T-helper 2 cell (primary cell): Measurements from ENCODE around the gene LRRC4.
A peak's percentile ranks its signal among the peaks of the same experiment; 100 is the strongest.

Experiments
- DNase-seq, 5 experiments: peaks; one replicate each; pipeline versions ENCODE4 v3.0.0 to v3.0.0-alpha.2; 2012 to 2022

LRRC4 gene

DNA sequence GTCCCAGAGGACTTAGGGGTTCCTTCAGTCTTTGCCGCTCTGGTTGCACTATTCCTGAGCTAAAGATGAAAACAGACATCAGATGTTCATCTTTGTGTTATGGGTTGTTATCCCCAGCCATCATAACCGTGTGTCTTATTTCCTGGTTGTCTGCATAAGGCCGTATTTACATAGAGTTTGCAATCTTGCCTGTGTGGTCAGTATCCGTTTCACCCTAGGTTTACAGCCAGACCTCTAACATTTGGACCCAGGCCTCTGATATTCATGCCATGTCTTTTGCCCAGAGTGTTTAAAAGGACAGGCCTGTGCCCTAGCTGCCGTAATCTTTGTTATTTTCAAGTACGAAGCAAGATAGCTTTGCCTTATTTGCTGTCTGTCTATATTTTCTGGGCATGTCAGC is 26.6 kb downstream of the LRRC4 start:
- no peak for DNase-seq

DNA sequence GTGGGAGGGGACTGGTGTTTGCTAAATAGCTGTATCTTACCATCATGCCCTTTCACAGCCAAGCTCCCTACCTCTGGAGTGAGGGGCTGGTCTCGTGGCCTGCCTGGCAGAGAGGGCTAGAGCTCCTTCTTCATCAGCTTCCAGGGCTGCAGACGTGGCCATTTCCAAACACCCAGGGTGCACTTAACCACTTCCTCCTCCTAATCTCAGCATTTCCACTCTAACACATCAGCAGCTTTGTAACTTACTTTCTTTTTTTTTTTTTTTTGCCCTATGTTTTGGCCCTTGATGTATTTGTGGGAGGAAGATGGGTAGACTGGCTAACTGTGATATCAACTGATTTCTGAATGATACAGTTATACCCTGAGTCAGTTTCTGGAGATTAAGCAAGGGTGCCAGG is 27.4 kb downstream of the LRRC4 start:
- DNase-seq: peak in 2 of 5 experiments; percentile 6 to 85

DNA sequence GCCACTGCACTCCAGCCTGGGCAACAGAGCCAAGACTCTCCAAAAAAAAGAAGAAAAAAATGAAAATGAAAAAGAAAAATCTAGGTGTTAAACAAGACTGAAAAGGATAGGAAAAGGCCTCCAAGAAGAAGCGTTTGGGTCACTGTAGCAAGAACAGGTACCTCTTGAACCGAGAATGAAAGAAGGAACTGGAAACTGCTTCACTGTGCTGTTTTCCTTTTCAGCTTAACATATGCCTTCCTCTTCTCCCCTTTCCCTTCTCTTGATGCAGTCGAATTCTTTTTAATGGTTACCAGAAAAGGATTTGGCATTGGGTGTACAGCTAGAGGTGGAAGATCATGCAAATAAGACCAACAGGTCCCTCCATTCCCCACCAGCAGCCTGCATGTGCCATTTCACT is 28.1 kb downstream of the LRRC4 start:
- DNase-seq: peak in 1 of 5 experiments; percentile 5

DNA sequence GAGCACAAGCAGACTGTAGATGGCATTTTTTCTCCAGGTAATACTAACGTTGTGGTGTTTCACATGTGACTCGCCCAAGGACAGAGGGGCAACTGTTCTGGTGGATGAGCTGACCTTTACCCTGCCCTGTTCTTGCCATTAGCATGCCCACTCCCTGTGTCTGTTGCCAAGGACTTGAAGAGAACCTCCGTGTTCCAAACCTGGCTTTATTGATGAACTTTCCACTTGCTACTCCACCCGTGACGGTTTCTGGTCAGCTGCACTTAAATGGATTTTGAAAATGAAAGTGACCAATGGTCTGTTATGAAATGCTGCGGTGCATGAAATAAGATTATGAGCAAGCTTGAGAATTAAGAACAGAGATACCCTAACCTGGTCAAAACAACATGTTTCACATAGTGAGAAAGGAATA is 30.4 kb downstream of the LRRC4 start:
- DNase-seq: no peak

DNA sequence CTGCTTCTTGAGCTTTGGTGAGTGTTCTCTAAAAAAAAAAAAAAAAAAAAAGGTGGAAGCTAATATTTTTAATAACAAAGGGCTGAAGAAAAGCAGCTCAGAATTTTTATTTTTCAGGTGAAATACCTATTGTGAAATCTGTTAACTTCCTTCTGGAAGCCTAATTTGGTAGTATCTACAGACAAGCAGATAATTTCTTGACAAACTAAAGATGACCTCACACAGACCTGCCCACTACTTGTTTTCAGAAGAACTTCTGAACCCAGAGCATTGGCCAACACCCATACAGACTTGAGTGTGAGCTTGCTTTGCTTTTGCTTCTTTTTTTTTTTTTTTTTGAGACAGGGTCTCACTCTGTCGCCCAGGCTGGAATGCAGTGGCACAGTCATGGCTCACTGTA is 31.2 kb downstream of the LRRC4 start:
- DNase-seq: no peak

DNA sequence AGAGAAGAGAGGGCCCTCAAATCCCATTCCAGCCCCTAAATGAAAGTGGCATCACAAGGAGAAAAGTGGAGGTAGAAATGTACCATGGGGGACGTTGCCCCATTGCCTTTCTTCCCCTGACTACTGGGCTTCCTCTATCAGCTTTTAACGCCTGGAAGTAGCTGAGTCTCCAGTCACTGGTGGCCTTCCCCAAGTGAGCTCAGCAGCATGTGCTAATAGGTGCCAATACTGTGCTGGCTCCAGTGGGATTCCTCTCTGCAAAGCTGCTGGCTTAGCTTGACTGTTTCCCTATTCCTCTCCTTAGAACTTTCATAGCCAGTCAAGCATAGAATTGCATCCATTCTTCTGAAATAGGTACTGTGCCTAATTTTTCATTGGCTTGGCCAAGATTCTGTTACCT is 32.6 kb downstream of the LRRC4 start:
- DNase-seq: no peak

DNA sequence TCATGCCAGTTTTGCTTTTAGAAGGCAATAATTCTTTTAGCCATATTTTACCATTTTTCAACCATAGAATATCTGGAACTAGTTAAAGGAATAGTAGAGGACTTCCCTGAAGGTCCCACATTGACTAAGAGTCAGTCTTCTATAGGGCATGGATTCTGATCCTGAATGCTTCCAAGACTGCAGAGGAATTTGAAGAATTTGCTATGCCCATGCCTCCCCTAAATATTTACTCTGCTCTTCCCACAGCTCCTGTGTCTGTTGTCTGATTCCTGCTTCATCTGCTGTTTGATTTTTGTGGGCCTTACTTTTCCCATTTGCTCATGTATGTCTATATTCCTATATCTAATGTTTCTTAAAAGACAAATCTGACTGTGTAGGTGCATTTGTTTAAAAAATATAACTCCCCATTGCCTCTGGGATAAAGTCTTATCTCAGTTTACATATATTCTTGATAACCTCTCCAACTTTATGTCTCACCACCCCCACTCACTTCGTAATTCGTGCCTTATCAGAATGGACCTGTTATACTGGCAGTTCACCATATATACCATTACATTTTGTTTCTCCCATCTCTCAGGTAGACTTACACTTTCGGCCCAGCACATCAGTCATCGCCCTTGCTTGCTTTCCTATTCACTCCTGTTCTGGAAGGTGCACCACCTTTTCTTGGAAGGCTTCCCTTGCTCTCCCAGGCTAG is 33.9 kb downstream of the LRRC4 start:
- no peak for DNase-seq

DNA sequence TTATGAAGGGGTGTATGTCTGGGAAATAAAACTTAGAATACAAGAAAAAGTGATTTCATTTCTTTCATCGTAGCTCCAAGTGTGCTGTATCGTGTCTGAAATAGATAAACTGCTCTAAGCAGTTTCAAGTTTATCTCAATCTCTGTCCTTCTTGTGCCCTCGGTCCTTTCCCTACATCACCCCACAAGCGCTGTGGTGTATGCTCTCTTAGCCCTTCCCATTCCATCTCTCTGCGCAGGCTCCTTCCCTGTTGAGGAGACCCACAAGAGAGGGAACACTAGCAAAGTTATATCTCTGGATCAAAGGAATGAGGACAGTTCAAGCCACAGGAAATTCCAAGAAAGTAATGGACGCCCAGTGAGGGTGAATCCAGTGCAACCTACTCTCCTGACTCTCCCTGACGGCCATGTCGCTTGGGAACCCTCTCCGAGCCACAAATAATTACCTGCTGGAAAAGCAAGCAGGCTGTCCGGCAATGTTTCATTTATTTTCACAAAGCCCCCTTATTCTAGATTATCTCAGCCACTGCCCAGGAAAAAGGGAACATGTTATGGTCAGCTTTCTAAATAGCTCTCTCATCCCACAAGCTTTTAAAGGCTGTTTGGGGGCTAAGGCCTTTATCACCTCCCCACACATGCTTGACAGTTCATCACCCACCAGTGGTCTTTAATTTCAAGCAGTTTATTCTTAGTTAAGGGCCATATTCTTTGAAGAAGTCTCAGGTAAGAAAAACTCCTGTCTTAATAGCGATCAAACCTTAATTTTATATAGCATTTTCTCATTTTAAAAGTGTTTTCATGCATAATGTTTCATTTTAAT is 34.8 kb downstream of the LRRC4 start:
- no peak for DNase-seq

DNA sequence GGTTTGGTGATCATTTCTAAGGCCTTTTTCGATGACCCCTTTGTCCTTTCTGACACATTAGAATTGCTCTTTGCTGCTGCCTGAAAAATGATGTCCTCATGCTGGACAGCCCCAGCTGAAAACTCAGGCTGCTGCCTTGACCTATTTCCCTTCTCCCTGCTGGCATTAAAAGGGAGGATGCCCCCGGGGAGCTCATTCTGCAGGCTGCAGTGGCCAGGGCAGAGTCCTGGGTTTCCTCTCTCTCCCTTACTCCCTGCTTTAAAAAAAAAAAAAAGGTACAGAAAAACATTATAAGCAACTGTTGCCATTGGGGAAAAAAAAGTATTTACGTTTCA is 35.4 kb downstream of the LRRC4 start:
- no peak for DNase-seq

DNA sequence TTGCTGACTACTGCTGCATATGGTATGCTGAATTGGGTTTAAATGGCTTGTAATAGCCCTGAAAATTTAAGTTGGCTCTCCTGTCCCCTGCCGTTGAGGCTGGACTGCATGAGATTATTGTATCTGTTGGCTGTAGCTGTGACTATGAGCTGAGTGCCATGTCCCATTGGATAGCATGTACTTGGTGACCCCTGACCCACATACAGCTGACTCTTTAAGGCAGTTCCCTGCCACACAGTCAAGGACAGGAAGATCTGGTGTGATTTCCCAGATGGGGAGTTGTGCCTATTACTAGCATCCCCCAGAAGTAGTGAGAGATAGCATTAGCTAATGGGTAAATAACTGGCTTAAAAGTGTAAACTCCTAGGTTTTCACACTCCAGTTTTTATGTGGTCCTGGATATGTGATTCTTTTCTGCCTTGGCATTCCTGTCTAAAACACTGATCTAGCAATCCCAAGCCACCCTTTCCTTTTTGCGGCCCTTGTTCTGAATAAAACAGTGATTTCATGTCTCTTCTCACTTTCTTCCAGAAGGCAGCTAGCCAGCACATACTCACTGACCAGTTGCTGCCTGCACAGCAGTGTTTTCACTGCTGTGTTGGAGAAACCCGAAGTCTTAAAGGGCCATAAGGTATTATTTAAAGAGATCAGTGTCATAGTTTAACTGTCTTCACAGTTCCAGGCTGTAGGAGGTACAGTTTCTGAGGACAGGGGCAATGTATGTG is 35.9 kb downstream of the LRRC4 start:
- no peak for DNase-seq

DNA sequence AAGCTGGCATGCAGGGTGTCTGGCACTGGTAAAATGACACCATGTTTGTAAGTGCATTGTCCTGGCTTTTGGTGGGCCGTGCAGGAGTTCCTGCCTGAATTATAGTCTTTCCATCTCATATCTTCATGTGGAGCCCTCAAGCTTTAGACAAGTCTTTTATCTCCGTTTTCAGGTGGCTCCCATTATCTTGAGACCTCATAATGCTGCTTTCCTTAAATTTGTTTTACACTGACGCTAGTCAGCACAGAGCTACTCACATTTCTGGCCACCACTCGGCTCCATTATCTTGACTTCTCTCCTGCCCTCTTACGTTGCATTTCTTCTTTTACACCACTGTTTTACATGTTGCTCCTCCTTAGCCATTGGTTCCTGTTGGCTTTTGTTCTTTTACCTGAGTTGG is 37.2 kb downstream of the LRRC4 start:
- DNase-seq: no peak

DNA sequence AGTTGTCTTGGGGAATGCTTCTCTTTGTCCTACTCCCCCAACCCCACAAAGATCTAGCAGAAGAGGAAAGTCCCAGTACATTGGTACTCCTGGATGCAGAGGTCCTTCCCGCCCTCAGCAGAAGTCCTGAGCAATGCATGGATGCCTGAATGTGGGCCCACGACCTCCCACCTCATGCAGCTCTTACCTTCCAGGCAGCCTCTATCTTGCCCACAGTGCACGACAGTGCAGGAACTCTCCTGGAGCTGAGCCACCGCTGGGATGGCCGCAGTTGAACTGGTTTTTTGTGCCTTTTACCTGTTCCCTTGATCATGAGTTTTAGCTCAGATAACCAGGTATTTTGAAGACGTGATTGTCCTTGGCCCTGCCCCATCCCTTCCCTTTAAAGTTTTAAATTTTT is 37.9 kb downstream of the LRRC4 start:
- no peak for DNase-seq

DNA sequence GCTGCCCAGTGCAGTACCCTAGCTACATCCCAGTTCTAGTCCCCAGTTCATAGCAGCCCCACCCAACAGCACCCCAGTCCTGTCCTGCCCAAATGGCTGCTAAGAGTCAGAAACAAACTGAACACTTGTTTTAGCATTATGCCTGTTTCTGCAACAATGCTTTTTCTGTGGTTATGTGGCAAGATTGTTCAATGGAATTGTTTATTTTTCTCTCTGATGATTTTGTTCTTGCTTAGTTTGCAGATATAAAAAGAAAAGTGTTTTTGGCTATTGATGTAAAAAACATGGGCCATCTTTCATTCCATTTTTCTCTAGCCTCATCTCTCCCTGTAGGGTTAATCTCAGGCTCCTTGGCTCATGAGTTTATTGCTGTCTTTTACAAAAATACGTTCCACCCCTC is 42.5 kb downstream of the LRRC4 start:
- DNase-seq: no peak

DNA sequence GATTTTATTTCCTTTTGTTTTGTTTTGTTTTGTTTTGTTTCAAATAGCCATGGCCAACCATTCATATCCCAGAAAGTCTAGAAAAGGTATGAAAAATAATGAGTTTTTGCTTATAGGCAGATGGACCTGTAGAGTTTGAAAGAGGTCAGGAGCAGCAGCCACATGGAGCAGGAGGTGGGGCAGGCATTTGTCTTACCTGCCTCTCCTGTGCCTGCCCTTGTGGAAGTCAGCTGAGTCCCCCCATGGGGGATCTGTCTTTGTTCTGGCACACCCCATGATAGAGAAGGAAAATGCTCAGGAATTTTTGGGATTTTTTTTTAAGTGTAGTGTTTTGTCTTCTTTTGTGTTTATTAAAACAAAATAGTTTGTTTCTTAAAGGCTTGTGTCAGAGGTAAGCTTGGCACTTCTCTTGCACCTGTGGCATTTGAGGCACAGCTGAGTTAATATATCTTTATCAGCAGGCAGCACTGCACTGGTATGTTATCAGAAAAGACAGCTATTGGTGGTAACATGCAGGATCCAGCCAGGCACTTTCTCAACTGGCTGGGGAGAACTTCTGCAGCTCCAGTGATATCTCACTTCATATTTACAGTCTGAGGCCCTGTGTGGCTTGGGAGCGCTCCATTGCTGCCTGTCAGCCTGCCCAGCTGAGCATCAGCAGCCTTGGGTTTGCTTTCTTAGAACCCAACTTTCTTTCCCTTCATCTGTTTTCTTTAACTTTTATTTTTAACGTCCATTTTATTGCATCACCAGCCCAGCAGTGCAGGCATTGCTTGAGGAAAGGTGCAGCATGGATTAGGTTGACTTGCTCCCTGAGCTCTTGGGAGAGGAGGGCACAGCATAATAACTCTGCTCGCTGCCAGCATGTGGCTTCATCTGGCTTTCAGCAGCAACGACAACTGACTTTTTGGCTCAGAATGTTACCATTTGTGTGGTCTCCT is 44.4 kb downstream of the LRRC4 start:
- DNase-seq: no peak

DNA sequence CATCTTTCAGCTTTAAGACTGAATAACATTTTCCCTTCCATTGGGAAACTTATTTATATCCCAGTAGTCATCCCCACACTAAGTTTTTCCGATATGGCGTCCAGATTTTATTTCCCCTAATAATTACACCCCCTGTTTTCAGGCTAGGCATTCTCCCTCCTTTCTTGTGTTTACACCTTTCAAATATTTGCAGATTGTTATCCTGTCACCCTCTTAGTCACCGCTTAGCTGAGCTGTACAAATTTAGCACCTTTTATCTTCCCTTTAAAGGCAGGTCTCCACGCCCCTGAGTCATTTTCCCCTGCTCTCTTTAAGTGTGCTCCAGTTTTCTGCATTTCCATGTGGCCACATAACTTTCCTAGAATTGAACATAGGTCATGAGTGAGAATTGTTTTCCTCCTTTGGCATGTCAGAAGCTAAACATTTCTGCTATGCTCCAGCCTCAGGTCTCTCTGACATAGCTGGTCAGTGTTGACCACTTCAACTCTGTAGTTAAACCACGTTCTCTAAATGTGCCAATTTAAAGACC is 47.4 kb downstream of the LRRC4 start:
- peak in 1 of 5 experiments; percentile 15 for DNase-seq

DNA sequence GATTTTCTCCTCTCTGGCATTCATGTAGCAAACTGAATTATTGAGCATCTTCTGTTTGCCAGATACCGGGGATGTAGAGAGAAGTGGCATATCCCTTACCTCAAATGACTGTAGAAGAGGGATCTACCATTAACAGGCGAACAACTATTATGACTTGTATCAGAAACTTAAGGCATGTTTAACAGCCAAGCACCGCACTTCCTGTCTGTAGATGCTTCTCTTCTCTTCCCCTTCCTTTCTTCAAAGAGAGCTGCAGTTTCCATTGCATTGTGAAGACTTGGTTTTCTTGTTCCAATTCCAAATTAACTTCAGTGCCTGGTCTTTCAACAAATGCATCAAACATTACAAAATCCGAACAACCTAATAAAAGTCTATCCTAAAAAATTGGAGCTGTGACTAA is 49.3 kb downstream of the LRRC4 start:
- DNase-seq: peak in 1 of 5 experiments; percentile 6

DNA sequence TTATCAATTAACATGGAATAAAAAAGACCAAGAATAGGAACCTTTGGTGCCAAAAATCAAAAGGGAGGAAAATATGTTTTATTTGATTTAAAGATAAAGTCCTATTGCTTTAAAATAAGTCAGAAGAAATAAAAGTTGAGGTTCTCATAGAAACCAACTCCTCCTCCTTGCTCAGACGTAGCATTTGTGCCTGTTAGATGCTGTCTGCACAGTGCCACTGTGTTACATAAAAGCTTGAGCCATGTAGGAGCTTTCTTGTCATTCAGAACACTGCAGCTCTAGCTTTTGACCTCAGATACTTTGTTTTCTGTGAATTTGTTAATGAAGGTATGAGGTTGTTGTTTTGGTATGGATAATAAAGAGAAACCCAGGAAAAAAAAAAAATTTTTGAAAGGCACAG is 50.3 kb downstream of the LRRC4 start:
- DNase-seq: no peak

DNA sequence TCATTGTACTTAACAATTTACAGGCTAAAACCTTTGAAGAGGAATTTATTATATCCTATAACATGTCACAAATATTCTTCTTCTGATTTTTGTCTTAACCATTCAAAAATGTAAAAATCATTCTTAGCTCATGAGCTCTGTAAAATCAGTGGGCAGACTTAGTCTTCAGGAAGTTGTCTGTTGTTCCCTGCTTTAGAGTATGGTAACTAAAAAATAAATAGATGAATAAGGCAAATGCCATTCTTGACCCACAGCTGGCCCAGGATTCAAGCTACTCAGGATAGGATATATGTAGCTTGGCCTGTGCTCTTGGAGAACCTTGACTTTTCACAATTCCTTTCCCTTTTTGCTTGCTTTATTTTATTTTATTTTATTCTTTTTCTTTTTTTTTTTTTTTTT is 51.5 kb downstream of the LRRC4 start:
- DNase-seq: no peak

DNA sequence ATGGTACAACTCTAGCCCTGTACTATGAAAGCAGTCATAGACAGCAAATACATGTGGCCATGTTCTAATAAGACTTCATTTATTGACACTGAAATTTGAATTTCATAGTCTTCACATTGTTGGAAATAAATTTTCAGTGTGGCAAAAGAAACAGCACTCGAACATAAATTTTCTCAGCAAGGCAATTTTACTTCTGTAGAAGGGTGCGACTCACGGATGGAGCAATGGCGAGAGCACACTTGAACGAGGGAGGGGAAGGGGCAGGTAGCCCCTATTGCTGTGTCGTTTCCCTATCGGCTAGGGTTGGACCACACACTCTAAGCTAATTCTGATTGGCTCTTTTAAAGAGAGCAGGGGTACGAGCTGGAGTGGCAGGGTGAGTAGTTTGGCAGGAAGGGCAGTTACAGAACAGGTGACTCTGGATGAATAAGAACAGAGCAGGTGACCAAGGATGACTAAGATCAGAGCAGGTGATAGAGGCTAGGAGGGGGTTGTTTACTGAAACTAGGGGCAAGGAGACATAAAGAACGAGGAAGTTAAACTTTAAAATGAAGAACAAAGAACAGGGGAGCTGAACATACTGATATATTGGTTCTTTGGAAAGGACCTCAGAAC is 52.0 kb downstream of the LRRC4 start:
- no peak for DNase-seq

DNA sequence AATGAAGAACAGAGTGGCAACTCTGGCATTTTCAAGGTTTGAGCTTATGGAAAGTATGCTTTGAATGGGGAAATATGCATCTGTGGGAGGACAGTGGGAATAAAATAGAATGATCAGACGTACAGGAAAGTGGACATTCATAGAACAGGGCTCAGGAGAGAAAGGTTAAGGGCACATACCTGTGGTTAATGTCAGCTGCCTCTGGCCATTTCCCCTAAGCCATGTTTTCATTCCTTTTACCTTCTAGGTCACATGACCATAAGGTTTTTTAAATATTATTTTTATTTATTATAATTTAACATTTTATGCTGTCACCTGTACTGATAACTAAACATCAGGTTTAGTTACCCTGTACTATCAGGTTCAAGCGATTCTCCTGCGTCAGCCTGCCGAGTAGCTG is 52.8 kb downstream of the LRRC4 start:
- no peak for DNase-seq
